Gastrocnemius medialis (tissue), 4 donors: ENCODE results near the gene DISP2. TPM values are rescaled to one million over a fixed set of nuclear protein-coding genes. Genes with fewer than 3 reads are reported as not detected.

Experiments
- ATAC-seq, 2 donors: fragments of 150-250 bp; one replicate each; pipeline ENCODE4 v1.9.1; 2016
- DNase-seq, 2 donors: peaks; one replicate each; pipeline ENCODE4 v3.0.0-alpha.2; 2019
- H3K27ac ChIP-seq, 4 donors: fragments of 200-600 bp; sonication (generic); 1 replicate in 1 of 4; 2 replicates in 3 of 4; pipeline ENCODE4 v1.5.1; 2016 to 2018; ENCODE audit warnings: mild to moderate bottlenecking in 2 of 4, moderate library complexity in 1 of 4
- H3K27me3 ChIP-seq, 3 donors: fragments of 200-600 bp; sonication (generic) in 2 of 3; 1 replicate in 1 of 3; 2 replicates in 2 of 3; pipeline versions ENCODE4 v1.5.1 to v1.6.0; 2016 to 2019; ENCODE audit warnings: mild to moderate bottlenecking in 1 of 3, moderate library complexity in 1 of 3
- H3K36me3 ChIP-seq, 2 donors: fragments of 200-600 bp; sonication (generic) in 1 of 2; one replicate each; pipeline ENCODE4 v1.5.1; 2017 to 2018
- H3K4me1 ChIP-seq, 2 donors: fragments of 200-600 bp; sonication (generic) in 1 of 2; one replicate each; pipeline ENCODE4 v1.5.1; 2016 to 2017; ENCODE audit warnings: mild to moderate bottlenecking in 2 of 2
- H3K4me3 ChIP-seq, 4 donors: fragments of 200-600 bp; sonication (generic) in 3 of 4; 1 replicate in 1 of 4; 2 replicates in 3 of 4; pipeline ENCODE4 v1.5.1; 2016 to 2019; ENCODE audit warnings: mild to moderate bottlenecking in 2 of 4
- H3K9me3 ChIP-seq, 3 donors: fragments of 200-600 bp; sonication (generic) in 2 of 3; 1 replicate in 1 of 3; 2 replicates in 2 of 3; pipeline ENCODE4 v1.5.1; 2016 to 2019
- CTCF ChIP-seq, 5 experiments: fragments of 450-650 bp in 3 of 5; fragments of 200-600 bp in 2 of 5; sonication (generic) in 2 of 5; IDR thresholded peaks in 4 of 5; conservative IDR thresholded peaks in 1 of 5; 1 replicate in 4 of 5; 2 replicates in 1 of 5; pipeline ENCODE4 v1.5.1; 2016 to 2019; ENCODE audit warnings: antibody characterized with exemption in 5 of 5, mild to moderate bottlenecking in 3 of 5, moderate library complexity in 3 of 5
- POLR2A ChIP-seq, 2 donors: fragments of 450-650 bp; IDR thresholded peaks; one replicate each; pipeline ENCODE4 v1.6.1; 2017; ENCODE audit warnings: antibody characterized with exemption in 2 of 2, mild to moderate bottlenecking in 2 of 2, moderate library complexity in 2 of 2
- in situ Hi-C, 4 donors: fragments of 200-750 bp; cut with MboI; loops; one replicate each; pipeline versions ENCODE4 v1.15.0 to v1.8.0; 2017; ENCODE audit warnings: low sequenced_read_pairs in 4 of 4
- intact Hi-C: fragments of 100-400 bp; cut with DNase I; formaldehyde crosslinking; loops from one replicate; pipeline ENCODE4 v1.15.1; 2023; ENCODE audit warnings: low total_unique reads
- total RNA-seq, 4 donors: library from RNA; depleted of rRNA; stranded (reverse); fragments of >200 nt; gene quantifications; one replicate each; pipeline versions ENCODE4 v1.1.0 to v1.2.3, GENCODE V29; 2016

The DISP2 gene
- total RNA-seq, 4 donors from 2014 or later, result 0.02 to 0.12 (median 0.06) TPM

- H3K27ac ChIP-seq, result peak overlapping the region; percentile 98 to 100 (median 99)
- peaks cover 0 to 18% of the 10 kb centered on the region in 2 donors for H3K36me3 ChIP-seq
- H3K27me3 ChIP-seq, result no peaks in the 10 kb centered on the region
- peaks cover 63 to 74% of the 10 kb centered on the region in 2 donors for H3K4me1 ChIP-seq
- H3K9me3 ChIP-seq, result no peaks in the 10 kb centered on the region
- peak in 2 of 5 experiments; percentile 21 to 33 for TF ChIP-seq CTCF (IDR thresholded peaks at IDR 0.05 in 4 of 5, conservative IDR thresholded peaks at IDR 0.05 in 1 of 5)
- no peak for TF ChIP-seq POLR2A (IDR thresholded peaks at IDR 0.05)
- ATAC-seq (no peak), DNase-seq (no peak)
- intact Hi-C loops, result loop anchor here (1.0 kb wide), 1 partner anchor 16 kb away; the partner anchor contains the start of gene INAFM2
- peak overlapping the region; percentile 54 to 70 (median 68) for H3K4me3 ChIP-seq
- in situ Hi-C loops, result no loop called here
Measured at GRCh38 chr15:40339621-40339945, 18.4 kb upstream of the DISP2 start.

GRCh38 chr15:40340038-40340739, 17.8 kb upstream of the DISP2 start:
- intact Hi-C loops, result loop anchor here (1.0 to 5.0 kb wide), 2 partner anchors 28 to 42 kb away; partner anchors contain the start of gene KNSTRN
- DNase-seq (peak; percentile 49 to 89), ATAC-seq (peak; percentile 69 to 76)
- peaks cover 0 to 18% of the 10 kb centered on the region in 2 donors for H3K36me3 ChIP-seq
- peaks cover 58 to 68% of the 10 kb centered on the region in 2 donors for H3K4me1 ChIP-seq
- H3K4me3 ChIP-seq, result peak overlapping the region; percentile 54 to 70 (median 68)
- TF ChIP-seq POLR2A (IDR thresholded peaks at IDR 0.05) (no peak), CTCF (IDR thresholded peaks at IDR 0.05 in 4 of 5, conservative IDR thresholded peaks at IDR 0.05 in 1 of 5) (peak in 1 of 5 experiments; percentile 5)
- H3K27ac ChIP-seq, result peak overlapping the region; percentile 98 to 100 (median 99)
- no peaks in the 10 kb centered on the region for H3K27me3 ChIP-seq
- H3K9me3 ChIP-seq, result no peaks in the 10 kb centered on the region
- in situ Hi-C loops, result loop anchor here in 1 of 4 donors (10.0 kb wide), 1 partner anchor 85 kb away; no protein-coding TSS in a partner anchor

- in situ Hi-C loops (loop anchor here in 1 of 4 donors (10.0 kb wide), 1 partner anchor 84 kb away; no protein-coding TSS in a partner anchor), intact Hi-C loops (loop anchor here (1.0 to 5.0 kb wide), 2 partner anchors 27 to 41 kb away; partner anchors contain the start of gene KNSTRN)
- H3K4me3 ChIP-seq, result peak within 1 kb of the TSS; percentile 54 to 70 (median 68)
- no peaks in the 10 kb centered on the region for H3K9me3 ChIP-seq
- peaks cover 53 to 61% of the 10 kb centered on the region in 2 donors for H3K4me1 ChIP-seq
- H3K27me3 ChIP-seq, result no peaks in the 10 kb centered on the region
- H3K36me3 ChIP-seq, result peaks cover 0 to 12% of the 10 kb centered on the region in 2 donors
- ATAC-seq, result peak; percentile 78 to 80
- peak within 1 kb of the TSS; percentile 98 to 100 (median 99) for H3K27ac ChIP-seq
- peak; percentile 91 to 97 for DNase-seq
- TF ChIP-seq CTCF (IDR thresholded peaks at IDR 0.05 in 4 of 5, conservative IDR thresholded peaks at IDR 0.05 in 1 of 5) (no peak), POLR2A (IDR thresholded peaks at IDR 0.05) (peak; percentile 89 to 90)
Measured at GRCh38 chr15:40340740-40341400, 17.1 kb upstream of the DISP2 start, which contains the start of gene CCDC9B. Gene CCDC9B, minus strand, starts transcription at chr15:40340939. Its CDS starts 120 bp downstream, at chr15:40340819.

GRCh38 chr15:40342416-40343320, 15.4 kb upstream of the DISP2 start:
- ATAC-seq (no peak), DNase-seq (no peak)
- Histone ChIP-seq H3K9me3 (no peaks in the 10 kb centered on the region), H3K4me3 (no peak overlapping the region), H3K27me3 (no peaks in the 10 kb centered on the region), H3K27ac (peak overlapping the region; percentile 98 to 100 (median 99)), H3K36me3 (no peaks in the 10 kb centered on the region), H3K4me1 (peaks cover 40 to 45% of the 10 kb centered on the region in 2 donors)
- no peak for TF ChIP-seq CTCF (IDR thresholded peaks at IDR 0.05 in 4 of 5, conservative IDR thresholded peaks at IDR 0.05 in 1 of 5)
- intact Hi-C loops, result loop anchor here (5.0 kb wide), 1 partner anchor 40 kb away; the partner anchor contains the start of gene KNSTRN
- in situ Hi-C loops, result loop anchor here in 1 of 4 donors (10.0 kb wide), 1 partner anchor 82 kb away; no protein-coding TSS in a partner anchor
